Placental pericyte (primary cell): Measurements from ENCODE around the gene HOOK1. TPM values are rescaled to one million over a fixed set of nuclear protein-coding genes. Genes with fewer than 3 reads are reported as not detected.

Source experiments
- total RNA-seq: library from RNA; depleted of rRNA; stranded (reverse); fragments of >200 nt; gene quantifications from 2 replicates; pipeline ENCODE4 v1.2.3, GENCODE V29; 2012

The HOOK1 gene
- total RNA-seq, result not detected in 2 replicates

DNA sequence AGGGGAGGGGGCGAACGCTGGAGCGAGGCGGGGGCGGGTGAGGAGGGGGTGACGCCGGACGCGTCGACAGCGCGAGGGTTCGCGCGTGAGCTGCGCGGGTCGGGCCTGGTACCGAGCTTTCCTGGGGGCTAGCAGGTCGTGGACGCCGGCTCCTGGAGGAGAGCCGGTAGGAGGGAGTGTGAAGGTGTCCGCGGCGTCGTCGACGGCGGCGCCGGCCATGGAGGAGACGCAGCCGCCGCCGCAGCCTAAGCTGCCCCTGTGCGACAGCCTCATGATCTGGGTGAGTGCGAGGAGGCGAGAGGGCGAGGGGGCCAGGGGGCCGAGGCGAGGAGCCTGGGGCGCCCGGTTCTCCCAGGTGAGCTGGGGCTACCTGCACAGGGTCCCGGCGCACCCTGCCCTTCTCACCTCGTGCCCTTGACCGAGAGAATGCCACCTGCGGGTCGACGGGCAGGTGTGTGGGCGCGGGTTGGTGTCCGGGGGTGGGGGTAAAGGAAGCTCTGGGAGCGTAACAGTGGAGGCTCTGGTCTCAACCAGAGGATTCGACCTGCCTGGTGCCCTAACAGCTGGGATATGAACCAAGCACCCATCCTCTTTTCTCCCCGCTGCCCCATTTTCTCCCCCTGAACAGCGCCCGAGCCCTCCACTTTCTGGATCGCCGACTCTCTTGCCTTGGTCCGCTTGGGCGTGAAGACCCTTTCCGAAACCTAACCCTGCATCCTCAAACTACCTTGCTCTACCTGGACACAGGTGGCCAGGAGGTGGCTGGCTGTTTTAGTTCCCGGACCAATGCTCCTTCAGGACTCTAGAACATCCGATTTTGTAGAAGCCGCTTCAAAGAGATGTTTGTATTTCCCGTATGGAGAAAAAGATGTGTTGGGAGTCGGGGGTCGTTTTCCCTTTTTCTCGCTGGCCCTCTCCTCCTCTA lies at the start of gene HOOK1:
HOOK1 (plus strand) TSS at position 49 of the 925 bp plus-strand sequence; CDS start at position 218, 169 bp downstream.

Other genes with a start within 250 kb of the HOOK1 start
- gene CYP2J2, start 111.8 kb downstream of the HOOK1 start, total RNA-seq, result 0.29 TPM in 1 of 2 replicates, not detected in the other